PC-9 (cell line): ENCODE results near the gene VPS16.

Experiments used
- CTCF ChIP-seq: fragments of 200-600 bp; sonication (generic); conservative IDR thresholded peaks from 2 replicates; pipeline ENCODE4 v1.6.1; 2017; ENCODE audit warnings: mixed run types, antibody characterized with exemption, mild to moderate bottlenecking, moderate library complexity
- EZH2 ChIP-seq: fragments of 200-600 bp; sonication (generic); IDR thresholded peaks from 2 replicates; pipeline ENCODE4 v1.8.0; 2017; ENCODE audit warnings: antibody characterized with exemption, low read depth

DNA sequence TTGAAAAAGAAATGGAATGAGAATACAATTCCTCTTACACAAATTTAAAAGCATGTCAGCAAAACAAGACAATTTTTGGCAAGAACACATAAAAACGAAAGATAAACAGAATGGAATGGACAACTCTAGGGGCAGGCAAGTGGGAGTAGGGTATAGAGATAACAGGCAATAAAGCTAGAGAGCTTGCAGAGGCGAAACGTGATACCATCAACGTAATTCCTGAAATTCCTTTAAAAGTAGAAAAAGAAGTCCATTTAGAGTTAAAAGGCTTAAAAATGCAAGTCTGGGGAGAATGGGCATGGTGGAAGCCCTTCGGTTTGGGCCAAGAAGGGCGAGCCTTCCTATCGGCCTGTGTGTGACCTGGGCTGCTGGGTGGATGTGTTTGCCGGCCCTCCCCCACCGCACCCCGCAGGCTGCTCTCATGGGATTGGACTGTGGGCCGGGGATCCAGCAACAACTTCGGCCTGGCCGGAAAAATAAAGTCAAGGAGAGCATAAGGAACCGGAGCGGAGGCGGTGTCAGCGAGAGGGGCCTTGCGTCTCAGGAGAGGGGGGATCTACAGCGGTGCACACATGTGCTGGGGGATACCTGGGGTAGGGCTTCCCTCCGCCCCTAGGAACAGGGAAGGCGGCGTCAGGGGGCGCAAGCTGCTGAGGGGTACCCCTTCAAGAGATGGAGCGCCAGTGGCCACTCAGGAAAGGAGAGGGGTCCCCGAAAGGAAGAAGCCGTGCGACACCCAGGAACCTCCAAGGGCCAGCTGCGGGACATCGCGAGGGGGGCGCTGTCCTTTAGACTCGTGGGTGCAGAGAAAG, 20.3 kb upstream of the VPS16 start:
- TF ChIP-seq CTCF (no peak), EZH2 (no peak)
